NCI-H2081 treated with DMSO at 0.1 percent for 48 hours (cell line): ENCODE results near the gene AGAP1.

Experiments
- DNase-seq: peaks from one replicate; lab custom pipeline; 2025; lab: John Stamatoyannopoulos, UW

The AGAP1 gene

DNA sequence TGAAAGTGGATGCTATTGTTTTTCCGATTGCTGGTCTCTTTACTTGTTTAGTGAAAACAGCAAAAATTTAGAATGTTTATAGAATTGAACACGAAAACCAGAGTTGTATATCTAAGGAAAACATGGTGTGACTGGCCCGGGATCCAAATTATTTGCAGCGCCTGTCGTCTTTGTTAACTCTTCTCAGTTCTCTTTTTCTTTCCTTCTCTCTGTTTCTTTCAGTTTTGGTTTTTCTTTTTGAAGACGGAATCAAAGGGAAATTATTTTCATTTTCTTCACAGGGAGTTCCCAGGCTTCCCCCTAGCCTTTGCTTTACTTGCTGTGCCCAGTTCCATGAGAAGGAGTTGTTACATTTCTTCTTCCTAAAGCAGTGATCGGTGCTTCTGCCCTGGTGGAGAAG lies 76.0 kb downstream of the AGAP1 start:
- no peak for DNase-seq

DNA sequence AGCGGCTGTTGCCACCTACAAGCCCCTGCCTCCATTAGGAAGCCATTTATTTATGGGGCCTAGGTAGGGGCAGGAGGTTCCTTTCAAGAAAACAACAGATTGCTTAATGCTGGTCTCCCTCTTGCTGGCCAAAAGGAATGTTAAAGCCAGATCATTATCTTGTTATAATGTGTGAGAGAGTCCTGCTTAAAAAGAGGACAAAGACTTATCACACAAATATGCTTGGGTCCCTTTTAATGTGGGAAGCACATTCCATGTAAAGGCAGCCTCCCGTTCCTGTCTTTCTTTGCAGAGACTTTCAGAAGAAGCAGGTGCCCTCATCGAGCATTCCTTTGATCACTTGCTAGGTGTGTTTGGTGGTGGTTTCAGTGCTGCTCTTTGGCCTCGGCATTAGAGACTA lies 76.4 kb downstream of the AGAP1 start:
- DNase-seq: no peak

DNA sequence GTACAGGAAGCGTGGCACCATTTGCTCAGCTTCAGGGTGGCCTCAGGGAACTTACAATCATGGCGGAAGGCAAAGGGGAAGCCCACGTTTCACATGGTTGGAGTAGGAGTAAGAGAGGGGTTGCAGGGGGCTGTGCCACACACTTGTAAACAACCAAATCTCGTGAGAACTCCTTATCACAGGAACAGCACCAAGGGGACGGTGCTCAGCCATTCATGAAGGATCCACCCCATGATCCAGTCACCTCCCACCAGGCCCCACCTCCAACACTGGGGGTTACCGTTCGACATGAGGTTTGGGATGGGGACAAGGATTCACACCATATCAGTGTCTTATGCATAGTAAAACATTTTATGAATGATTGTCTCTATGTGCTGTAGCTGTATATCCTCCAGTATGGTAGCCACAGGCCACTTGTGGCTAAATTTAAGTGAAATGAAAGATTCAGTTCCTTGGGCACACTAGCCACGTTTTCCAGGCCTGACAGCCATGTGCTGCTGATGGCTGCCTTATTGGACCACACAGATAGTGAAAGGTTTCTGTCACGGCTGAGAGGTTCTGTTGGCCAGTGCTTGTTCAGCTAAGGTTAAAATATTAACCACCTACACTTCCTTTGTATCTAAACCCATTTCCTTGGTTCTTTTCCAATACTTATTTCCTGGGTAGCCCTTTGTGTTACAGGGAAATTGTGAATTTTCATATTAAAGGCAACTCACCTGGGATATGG lies 77.3 kb downstream of the AGAP1 start:
- no peak for DNase-seq

- no peak for DNase-seq
Observed at GRCh38 chr2:235572592-235572991, 78.7 kb downstream of the AGAP1 start.

DNA sequence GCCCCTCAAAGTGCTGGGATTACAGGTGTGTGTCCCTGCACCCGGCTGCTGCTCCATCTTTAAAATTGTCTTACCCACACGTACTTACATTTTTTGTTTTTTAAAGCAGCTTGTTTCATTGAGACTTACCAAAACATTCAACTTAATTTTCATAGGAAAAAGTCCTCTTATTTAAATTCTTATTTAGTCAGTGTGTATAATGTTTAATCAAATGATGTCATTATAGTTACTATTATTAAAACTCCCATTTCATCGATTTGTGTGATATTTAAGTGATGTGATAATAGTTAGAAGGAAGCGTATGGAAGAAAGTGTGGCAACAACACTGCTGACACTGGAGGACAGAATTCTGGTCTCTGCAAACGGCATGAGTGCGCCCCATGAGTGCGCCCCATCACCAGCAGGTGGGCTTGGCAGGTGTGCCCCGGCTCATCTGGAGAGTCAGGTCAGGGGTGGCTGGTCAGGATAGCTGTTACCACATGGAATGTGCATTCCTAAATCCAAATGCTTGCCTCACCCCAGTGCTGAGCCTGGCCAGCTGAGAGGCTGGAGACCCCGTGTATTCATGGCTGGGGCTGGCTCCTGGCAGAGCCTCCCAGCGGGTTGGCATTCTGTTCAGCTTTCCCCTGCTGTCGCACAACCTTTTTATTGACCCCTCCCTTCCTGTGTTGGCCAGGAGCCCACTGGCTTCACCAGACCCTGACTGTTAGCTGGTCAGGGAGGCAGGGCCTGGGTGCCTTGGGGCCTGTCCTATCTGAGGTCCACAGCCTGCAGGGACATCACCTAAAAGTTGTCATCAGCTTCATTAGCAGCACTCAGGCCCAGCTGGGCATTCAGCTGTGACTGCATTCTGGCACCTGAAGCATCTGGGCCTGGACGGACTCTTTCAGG lies 79.7 kb downstream of the AGAP1 start:
- no peak for DNase-seq

GRCh38 chr2:235575431-235575830 lies 81.6 kb downstream of the AGAP1 start:
- no peak for DNase-seq

DNA sequence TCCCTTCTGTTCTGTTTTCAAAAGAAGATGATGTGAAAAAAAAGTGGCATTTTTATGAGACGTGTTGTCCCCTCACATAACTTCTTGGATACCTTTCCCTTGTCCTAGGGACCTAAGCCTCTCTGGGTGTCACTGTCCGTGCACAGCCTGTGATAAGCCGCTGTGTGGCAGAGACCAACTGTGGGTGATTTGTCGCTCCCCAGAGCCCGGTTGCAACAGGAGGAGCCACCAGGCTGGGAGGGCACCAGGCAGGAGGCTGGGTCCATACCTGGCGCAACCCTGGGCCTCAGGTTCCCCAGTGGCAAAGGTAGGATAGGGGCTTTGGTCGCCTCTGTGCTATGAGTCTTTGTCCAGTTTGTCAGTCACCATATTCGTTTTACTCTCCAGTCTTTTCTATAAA lies 82.1 kb downstream of the AGAP1 start:
- DNase-seq: no peak

- no peak for DNase-seq
Observed at GRCh38 chr2:235576337-235576910, 82.6 kb downstream of the AGAP1 start.

DNA sequence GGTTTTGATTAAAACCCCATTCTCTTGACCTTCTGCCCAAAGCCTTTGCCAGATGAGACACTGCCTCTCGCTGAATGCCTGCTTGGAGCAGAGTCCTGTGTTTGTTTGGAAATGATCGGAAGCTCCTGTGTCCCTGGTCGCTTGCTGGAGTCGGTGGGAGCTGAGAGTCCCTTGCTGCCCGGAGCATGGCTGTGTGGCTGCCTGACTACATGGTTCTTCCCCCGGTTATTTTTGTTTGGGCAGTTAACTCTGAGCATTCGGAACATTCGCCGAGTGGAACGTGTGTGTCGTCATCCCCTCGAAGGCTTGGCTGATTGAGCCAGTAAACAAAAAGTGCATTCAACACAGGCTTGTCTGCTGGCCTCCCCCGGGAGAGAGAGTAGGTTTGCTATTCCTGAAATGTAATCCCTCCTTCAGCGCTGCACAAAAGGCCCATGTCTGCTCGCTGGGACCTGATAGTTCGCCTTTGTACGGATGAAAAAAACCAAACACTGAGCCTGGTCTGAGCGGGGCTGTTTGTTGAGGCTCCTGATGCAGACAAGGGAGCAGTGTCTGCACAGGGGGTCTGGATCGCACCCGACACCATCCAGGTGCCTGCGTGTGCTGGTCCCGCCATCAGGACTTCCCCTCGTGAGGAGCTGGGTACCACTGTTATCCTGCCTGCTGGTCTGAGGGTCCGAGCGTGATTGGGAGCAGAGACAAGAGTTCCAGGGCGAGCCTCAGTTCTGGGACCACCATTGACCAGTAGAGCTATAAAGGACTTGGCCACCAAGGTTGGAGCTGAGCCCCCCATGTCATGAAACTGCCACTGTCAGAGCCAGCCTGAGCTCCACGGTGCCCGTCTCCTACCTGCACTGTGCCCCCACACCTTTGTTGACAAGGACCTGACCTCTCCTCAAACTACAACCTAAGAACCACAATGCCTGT lies 83.8 kb downstream of the AGAP1 start:
- DNase-seq: no peak

DNA sequence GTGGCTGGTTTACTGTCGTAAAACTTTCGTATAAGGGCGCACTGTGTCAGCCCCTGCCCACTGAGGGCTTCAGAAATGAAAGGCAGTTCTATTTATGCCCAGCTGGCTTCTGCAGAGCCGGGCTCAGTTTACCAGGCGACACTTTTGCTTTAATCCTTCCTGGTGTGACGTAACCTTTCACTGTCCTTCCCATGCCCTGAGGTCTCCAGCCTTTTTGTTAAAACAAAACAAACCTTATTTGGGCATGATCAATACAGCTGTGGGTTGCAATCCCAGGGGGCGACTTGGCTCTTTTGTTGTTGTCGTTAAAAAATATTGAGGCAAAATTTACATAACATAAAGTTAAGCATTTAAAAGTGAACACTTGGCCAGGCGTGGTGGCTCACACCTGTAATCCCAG lies 85.3 kb downstream of the AGAP1 start:
- DNase-seq: no peak

DNA sequence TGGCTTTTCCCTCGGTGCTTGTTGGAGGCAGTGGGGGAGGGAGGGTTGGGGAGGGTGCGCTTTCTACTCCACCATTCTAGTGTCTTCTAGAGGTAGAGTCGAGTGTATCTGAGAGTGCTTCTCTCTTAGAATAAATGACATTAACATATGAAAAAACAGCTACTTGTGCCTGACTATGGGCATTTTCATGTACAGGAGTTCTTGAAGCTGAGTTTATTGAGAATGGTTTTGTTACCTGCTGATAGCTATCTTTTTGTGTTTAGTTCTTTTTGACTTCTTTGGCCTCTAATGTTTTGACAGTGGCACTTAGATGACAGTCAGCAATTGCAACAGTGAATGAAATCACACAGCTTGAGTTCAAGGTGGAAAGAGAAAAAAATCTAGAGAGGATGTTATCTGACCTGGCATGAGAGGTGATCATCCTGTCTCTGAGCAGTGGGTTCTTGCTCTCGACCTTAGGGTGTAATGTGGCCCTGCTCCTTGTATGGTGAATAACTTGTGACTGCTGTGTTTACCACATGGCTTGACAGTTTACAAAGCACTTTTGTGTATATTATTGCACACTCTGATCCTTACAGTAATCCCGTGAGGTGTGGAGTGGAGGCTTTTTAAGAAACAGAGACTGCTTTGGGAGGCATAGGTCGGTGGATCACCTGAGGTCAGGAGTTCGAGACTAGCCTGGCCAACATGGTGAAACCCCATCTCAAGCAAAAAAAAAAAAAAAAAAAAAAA lies 86.7 kb downstream of the AGAP1 start:
- DNase-seq: no peak

GRCh38 chr2:235582081-235582686 lies 88.3 kb downstream of the AGAP1 start:
- no peak for DNase-seq

DNA sequence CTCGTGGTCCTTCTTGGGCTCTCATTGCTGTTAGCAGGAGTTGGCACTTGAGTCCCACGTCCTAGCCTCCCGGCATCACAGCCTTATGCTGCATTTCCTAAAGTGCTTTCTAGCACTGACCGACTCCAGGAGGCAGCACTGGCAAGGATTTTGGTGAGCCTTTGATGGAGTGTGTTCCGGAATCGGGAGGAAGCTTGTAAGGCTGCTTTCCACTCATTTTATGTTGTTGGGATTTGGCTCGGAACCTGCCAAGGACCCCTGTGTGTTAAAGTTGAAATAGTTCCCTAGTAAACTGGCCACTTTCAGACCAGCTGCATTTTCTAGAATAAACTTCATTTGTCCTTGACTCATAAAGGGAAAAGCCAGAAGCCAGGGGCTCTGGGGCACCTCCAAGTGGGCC lies 88.9 kb downstream of the AGAP1 start:
- DNase-seq: no peak

- DNase-seq: no peak
Observed at GRCh38 chr2:235583144-235583543, 89.3 kb downstream of the AGAP1 start.

DNA sequence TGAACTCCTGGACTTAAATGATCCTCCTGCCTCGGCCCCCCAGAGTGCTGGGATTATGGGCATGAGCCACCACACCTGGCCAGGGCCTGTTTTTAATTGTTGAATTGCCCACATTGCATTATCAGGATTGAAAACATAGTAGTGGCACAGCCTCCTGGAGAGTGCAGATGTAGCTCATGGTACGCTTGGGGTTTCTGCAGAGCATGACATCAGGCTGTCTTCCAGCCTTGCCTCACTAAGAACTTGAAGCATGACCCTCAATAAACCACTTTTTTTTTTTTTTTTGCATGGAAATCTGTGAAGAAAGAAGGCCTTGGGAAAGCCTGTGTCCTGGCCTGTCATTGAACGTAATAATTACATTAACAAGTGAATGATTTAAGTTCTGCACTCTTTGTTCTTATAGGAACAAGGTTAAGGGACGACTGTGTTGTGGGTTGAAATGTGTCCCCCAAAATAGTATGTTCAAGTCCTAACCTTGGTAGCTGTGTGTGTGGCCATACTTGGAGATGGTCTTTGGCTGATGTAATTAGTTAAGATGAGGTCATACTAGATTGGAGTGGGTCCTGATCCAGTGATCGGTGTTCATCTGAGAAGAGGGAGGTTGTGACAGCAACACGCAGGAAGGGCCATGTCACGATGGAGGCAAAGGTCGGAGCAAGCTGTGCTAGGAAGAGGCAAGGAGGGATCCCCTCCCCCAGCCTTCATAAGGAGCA lies 90.2 kb downstream of the AGAP1 start:
- no peak for DNase-seq

DNA sequence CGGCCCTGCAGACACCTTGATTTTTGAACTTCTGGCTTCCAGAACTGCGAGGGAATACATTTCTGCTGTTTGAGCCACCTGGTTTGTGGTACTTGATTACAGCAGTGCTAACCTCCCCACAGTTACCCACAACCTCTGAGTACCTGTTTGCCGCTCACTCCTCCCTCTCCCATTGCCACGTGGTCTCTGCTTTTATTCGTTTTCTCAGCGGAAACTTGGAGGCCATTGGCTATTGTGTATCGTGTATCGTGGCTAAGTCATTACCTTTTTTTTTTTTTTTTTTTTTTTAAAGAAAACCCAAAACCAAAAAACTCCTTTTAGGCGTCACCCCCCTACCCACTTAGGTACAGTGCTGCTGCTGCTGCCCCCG lies 90.8 kb downstream of the AGAP1 start:
- no peak for DNase-seq

- DNase-seq: no peak
Observed at GRCh38 chr2:235587202-235587601, 93.4 kb downstream of the AGAP1 start.

DNA sequence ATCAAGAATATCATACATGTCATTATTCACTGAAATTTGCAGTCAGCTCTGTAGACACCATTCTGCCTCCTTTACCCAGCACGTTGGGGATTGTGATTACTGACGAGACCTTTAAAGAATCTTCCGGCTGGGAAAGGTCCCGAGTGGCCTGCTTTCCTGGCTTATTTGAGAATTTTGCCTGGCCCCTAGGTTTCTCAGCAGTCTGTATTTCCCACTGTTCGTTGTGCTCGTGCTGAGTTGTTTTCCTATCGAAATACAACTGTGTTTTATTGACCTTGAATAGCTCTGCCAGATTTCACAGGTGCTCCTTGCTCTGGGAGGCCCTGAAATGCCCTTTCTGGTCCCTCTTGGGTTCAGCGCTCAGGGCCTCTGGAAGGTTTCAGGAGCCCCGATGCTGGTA lies 94.9 kb downstream of the AGAP1 start:
- DNase-seq: no peak

DNA sequence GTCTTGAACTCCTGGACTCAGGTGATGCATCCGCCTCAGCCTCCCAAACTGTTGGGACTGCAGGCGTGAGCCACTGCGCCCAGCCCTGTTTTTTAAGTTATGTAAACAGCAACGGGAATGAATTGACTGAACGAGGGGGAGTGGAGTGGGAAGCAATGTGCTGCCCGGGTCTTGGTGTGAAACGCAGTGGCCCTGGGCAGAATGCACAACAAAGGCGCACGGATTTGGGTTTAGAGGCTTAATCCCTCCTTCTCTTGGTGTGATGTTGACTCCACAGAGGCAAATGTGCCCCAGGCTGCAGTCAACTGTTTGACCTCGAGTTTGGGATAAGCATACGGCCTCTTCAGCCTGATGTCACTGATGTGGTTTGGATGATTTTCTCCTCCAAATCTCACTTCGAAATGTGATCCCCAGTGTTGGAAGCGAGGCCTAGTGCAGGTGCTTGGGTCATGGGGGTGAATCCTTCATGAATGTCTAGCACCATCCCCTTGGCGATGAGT lies 97.4 kb downstream of the AGAP1 start:
- DNase-seq: no peak

DNA sequence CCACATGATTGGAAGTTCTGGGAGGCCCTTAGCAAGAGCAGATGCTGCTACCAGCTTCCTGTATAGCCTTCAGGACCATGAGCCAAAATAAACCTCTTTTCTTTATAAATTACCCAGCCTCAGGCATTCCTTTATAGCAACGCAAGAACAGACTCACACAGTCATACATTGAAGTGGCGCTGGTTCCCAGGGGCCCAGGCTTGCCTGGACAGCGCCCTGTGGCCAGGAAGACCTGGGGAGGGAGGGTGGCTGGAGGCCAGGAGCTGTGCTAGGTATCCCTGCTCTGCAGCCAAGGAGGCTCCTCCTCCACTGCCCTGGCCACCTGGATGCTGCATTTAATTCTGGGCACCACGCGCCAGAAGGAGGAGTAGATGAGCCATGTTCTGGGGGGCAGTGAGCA lies 98.1 kb downstream of the AGAP1 start:
- DNase-seq: no peak
